Measurements from ENCODE around the gene IFT27.

DNA sequence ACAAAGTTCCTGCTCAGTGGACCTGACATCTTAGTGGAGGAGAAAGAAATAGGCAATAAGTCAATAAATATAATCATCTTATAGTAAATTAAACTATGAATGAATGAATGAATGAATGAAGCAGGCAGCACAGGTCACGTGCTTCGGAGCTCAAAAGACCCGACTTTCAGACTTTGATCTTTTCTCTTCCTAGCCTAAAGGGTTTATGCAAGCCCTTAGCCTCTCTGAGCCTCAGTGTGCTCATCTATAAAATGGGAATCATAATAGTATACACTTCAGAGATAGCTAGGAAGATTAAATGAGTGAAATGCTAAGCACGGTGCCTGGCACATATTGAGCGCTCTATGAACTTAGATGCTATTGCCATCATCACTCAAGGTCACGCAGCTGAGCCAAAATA is 33.4 kb upstream of the IFT27 start:
- no peak for TF ChIP-seq CTCF (IDR thresholded peaks at IDR 0.05)
- no peak for TF ChIP-seq EZH2 (IDR thresholded peaks at IDR 0.05)
- no peak for TF ChIP-seq EZH2phosphoT487 (IDR thresholded peaks at IDR 0.05)

All from neural progenitor cell (in vitro differentiated cells).